Measurements from ENCODE around the gene GABPB2.

Gene GABPB2

DNA sequence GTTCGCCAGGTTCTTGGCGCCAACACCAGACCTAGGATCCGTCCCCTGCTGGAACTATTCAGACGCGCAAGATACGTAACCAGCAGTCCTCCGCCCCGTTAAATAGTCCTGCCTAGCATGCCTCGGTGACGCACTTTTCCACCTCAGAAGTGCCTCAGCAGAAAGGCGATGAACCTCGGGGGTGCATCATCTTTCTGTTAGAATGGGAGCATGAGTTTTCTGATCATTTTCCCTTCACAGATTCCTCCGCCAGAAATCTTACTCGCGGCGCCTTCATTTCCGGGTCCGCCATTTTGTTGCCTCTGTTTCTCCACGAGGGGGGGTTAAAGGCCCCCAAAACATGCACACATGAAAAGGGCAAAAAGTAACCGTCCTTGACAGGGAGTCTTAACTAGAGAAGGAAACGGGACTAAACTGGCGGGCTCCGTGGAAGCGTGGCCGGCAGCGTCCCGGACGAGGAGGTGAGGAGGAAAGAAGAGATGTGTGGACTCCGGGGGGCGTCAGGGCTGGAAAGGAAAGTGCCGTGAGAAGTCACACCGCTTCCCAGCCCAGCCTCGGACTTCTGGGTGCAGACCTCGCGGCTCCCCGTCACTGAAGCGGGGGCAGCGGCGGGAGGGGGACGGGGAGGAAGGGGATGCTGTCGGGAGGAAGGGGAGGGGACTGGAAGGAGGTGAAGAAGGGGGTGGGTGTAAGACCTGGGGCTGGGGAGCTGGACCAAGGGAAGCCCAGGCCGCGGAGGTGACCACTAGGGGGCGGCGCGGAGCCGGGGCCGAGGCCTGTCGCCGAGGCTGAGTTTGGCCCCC, at the start of gene GABPB2:
TSS of gene GABPB2 (plus strand) at position 288 of the 803 bp plus-strand sequence. CDS start 17,429 bp downstream, outside the sequence.
- FAIRE-seq, result no peak

DNA sequence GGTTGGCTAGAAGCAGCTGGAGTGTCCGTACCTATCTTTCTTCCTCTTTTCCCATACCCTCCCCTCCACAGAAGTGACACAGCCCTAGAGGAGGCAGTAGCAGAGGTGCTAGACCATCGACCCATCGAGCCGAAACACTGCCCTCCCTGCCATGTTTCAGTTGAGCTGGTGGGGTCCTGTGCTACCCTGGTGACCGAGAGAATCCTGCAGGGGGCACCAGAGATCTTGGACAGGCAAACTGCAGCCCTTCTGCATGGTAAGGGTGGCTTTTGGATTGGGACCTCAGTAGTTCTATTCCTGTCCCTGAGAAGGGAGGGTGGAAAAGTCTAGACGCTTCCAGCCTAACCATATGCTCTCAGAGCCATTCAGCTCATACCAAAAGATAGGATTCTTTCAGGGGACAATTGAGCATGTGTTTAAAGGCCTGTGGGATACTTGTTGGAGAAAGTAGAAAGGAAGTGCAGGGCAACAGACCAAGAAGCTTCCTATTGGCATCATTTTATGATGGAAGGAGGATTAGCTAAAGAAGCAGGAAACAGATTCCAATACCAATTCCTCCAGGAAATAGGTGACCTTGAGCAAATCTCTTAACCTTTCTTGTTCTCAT, 45.9 kb upstream of the GABPB2 start:
- no peak for FAIRE-seq

DNA sequence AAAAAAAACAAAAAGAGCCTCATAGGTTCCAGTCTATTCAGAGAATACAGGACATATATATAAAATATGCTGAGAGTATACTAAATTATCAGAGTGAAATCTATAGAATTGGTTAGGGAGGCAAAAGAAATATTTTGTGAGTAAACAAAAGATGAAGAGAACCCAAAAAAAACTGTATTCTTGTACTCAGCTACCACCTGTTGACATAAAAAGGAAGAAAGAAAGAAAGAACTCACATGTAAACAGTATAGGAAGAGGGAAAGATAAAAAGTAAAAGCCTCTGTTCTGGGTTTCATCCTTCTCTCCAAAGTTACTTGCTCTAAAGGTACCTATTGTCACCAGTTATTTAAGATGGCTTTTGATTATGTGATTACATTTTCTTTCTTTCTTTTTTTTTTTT, 44.1 kb upstream of the GABPB2 start:
- FAIRE-seq, result no peak

DNA sequence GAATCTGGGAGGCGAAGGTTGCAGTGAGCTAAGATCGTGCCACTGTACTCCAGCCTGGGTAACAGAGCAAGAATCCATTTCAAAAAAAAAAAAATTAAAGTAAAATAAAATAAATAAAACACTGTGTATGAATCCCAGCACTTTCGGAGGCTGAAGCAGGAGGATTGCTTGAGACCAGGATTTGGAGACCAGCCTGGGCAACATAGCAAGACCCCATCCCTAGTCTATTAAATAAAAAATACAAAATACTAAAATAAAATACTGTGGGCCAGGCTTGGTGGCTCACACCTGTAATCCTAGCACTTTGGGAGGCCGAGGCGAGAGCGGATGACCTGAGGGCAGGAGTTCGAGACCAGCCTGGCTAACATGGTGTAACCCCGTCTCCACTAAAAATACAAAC, 38.4 kb upstream of the GABPB2 start:
- no peak for FAIRE-seq

DNA sequence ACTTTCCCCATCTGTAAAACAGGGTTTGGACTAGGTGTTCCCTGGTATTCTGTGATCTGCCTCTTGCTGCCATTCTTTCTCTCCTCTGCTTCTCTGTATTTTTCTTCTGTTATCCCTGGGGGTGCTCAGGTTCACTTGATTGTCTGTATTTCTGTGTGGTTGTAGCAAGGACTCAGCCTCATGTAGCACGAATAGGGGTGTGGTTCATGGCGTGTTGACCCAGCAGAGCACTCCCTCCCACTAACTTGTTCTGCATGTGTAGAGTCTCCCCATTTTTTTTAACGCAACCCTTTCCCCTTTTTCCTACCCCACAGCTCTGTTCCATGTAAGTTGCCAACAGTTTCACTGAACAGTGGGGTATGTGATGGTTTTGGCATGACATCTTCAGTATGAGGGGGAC, 35.4 kb upstream of the GABPB2 start:
- no peak for FAIRE-seq

DNA sequence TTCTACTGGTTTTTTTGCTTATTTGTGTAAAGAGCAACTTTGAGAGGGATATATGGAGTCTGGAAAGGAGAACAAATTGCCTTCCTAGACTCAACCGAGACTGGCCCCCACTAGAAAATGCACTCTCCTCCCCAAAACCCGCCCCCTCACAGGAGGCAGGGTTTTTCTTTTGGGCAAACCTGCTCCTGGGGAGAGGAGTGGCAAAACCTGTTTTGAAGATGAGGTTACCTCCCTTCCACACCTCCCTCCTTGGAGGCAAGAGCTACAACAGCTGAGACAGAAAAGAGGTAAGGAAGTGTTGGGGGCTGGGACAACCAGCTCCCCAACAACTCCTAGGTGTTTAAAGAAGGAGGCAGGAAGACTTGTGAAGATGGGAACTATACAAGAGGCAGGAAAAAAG, 34.2 kb upstream of the GABPB2 start, which contains the start of gene BNIPL:
TSS of gene BNIPL (plus strand) at position 231 of the 400 bp plus-strand sequence. CDS start at position 371, 140 bp downstream.
- no peak for FAIRE-seq

DNA sequence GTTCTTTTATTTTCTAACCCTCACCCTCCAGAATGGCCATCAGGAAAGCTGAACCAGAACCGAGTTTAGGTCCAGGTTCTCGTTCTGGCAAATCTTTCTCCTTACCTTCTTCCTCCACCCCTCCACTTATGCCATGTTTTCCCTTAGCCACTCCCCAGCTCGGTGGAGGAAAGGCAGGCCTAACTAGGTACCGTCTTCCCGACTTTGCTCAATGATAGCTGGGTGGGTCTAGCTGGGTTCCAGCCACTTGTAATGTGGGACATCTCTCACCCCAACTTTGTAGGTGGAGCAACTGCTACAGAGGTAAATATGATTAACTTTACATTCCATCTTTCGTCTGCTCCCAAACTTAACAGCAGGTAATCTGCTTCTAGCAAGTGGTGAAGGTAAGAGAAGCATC, 33.5 kb upstream of the GABPB2 start:
- no peak for FAIRE-seq

DNA sequence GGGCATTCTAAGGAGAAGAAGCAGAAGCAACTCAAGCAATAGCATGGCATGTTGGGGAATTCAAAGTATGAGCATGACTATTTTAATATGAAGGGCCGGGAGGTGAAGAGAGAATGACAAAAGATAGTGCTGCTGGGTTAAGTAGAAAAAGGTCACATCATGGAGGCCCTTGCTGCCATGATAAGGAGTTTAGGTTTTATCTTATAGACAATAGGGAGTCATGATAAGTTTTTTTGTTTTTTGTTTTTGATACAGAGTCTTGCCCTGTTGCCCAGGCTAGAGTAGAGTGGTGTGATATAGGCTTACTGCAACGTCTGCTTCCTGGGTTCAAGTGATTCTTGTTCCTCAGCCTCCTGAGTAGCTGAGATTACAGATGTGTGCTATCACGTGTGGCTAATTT, 31.0 kb upstream of the GABPB2 start:
- no peak for FAIRE-seq

DNA sequence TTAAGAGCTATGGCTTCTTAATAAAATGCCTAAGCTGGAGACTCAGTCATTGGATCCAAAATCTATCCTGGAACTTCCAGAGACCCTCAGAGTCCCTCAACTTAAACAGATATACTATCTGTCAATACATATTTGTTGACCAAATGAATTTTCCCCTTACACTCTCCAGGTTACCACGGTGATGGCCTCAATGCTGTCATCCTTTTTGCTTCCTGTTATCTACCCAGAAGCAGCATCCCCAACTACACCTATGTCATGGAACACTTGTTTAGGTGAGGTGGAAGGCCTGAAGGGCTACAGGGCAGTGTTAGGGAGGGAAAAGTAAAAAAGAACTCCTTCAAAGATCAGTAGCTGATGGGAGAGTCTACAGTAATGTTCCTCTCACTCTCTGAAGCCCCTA, 27.4 kb upstream of the GABPB2 start:
- FAIRE-seq, result no peak

DNA sequence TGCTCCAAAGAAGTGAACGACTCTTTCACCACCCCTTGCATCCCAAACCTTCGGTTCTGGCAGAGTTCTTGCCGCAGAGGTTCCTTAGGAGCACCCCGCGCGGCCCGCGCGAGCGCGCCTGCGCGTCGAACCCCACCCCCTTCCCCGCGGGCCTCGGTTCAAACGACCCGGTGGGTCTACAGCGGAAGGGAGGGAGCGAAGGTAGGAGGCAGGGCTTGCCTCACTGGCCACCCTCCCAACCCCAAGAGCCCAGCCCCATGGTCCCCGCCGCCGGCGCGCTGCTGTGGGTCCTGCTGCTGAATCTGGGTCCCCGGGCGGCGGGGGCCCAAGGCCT, 23.0 kb upstream of the GABPB2 start, which contains the start of gene C1orf56:
TSS of gene C1orf56 (plus strand) at position 161 of the 334 bp plus-strand sequence. CDS start at position 258, 97 bp downstream.
- FAIRE-seq, result no peak

DNA sequence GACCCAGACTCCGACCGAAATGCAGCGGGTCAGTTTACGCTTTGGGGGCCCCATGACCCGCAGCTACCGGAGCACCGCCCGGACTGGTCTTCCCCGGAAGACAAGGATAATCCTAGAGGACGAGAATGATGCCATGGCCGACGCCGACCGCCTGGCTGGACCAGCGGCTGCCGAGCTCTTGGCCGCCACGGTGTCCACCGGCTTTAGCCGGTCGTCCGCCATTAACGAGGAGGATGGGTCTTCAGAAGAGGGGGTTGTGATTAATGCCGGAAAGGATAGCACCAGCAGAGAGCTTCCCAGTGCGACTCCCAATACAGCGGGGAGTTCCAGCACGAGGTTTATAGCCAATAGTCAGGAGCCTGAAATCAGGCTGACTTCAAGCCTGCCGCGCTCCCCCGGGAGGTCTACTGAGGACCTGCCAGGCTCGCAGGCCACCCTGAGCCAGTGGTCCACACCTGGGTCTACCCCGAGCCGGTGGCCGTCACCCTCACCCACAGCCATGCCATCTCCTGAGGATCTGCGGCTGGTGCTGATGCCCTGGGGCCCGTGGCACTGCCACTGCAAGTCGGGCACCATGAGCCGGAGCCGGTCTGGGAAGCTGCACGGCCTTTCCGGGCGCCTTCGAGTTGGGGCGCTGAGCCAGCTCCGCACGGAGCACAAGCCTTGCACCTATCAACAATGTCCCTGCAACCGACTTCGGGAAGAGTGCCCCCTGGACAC, 22.5 kb upstream of the GABPB2 start:
- no peak for FAIRE-seq

DNA sequence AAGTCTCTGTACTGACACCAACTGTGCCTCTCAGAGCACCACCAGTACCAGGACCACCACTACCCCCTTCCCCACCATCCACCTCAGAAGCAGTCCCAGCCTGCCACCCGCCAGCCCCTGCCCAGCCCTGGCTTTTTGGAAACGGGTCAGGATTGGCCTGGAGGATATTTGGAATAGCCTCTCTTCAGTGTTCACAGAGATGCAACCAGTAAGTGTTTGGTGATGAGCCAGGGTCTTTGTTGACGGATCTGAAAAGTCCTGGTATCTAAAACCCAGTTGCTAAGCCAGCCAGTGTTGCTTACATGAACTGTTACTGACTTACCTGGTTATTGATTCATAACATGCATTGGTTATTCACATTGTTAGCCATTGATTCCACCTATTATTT, 21.9 kb upstream of the GABPB2 start:
- FAIRE-seq, result no peak

DNA sequence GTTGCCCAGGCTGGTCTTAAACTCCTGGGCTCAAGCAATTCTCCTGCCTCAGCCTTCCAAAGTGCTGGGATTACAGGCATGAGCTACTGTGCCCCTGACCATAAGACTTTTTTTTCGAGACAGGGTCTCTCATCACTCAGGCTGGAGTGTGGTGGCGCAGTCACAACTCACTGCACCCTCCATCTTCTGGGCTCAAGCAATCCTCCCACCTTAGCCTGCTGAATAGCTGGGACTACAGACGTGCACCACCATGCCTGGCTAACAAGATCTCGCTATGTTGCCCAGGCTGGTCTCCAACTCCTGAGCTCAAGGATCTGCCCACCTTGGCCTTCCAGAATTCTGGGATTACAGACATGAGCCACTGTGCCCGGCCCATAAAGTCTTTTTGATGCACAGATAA, 21.1 kb upstream of the GABPB2 start:
- FAIRE-seq, result no peak

DNA sequence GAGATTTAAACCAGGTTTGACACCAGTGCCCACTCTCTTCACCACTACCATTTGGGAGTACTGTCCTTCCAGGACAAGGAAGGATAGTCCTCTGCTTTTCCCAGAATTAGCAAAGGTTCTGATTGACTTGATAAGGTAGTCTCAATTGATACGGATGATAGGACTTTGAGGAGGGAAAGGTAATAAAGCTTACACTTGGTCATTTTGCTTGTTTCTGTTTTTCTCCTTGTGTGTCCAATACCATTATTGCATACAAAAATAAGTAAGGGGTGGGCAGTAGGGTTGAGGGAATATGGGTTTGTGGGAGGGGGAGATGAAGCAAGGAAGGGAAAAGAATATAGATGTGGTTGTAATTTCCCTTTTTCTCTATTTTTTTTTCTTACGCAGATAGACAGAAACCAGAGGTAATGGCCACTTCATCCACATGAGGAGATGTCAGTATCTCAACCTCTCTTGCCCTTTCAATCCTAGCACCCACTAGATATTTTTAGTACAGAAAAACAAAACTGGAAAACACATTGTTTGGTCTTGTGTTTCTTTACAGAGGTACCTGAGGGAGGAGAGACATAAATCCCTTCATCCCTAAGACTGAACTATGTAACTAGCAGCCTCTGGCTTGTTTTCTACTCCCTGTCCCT, 20.4 kb upstream of the GABPB2 start:
- FAIRE-seq, result no peak

DNA sequence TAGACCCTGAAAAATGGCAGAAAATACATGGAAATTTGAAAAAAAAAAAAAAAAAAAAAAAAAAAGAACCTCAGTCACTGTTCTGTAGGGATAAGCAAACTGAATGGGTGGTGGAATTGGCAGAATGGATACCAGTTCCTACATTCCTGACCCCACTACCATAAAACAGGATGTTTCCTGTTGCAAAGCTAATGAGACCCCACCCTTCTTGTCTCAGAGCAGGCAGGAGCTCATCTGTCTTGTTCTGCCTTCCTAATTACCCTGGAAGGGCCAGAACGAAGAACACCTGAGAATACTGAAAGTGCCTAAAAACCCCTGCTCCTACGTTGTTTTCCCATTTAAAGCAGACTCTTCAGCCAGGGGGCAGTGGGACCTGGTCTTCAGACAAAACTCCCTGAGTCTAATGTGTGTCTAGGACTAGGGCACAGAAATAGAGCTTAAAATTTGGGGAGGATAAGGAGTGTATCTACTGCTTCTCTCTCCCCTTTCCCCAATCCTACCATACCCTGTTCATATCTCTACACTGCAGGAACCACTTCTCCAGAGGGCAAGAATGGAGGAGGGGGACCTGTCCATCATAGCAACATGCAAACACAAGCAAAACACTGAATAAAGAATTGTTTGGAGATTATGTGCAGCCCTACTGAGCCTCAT, 19.1 kb upstream of the GABPB2 start:
- no peak for FAIRE-seq

DNA sequence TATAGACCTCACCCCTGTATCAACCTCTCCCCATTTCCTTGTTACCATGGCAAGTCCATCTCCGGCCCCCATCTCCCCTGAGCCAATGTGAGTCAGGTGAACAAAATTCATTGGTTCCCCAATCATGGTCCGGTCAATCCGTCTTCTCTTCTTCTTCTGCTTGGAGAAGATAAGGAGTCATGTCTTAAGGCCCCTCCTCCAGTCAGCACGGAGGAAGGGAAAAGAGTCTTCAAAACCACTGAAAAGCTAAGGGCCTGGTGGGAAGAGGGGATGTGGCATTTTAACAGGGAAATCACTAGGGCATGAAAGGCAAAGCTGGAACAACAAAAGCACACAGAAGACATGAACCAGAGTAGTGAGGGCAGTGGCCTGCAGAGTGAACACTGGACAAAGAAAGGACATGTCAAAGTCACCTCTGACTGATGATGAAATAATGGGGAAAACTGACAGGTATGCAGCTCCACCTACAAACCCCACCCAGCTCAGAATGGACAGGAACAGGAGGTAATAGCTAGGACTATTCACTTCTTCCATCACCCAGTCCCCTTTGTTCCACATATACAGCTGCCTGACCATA, 15.5 kb upstream of the GABPB2 start:
- no peak for FAIRE-seq

DNA sequence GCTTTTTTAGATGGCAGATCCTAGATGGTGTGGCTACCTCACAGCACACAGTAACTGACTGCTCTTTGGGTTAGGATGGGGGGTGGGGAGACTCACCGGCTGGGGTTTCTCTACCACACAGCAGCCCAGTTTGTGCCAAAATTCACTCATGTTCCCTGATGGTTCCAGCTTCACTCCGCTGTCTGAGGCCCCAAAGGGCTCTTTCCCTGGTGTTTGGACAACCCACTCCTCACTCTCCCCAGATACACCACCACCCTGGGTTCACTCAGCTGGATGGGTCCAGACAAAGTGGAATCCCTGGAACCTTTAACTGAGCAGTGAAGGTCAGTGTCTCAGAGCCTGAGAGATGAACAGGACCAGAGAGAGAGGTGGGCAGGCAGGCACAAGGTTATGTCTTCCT, 15.0 kb upstream of the GABPB2 start:
- no peak for FAIRE-seq

DNA sequence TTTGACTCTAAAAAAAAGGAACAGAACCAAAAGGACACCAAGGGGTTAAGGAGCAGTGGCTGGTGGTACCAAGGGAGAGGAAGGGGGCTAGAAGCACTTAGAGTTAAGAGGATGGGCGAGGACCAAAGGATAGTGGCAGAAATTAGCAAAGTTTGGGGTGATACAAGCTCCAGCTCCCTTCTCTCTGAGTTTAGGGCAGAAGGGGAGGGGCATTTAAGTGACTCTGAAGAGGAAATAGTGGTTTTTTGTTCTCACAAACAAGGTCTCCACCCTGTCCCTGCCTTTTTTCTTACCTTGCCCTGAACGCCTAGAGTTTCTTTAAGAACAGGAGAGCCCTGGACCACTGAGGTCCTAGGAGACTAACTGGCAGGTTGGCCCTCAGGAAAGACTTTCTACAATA, 14.4 kb upstream of the GABPB2 start:
- no peak for FAIRE-seq

DNA sequence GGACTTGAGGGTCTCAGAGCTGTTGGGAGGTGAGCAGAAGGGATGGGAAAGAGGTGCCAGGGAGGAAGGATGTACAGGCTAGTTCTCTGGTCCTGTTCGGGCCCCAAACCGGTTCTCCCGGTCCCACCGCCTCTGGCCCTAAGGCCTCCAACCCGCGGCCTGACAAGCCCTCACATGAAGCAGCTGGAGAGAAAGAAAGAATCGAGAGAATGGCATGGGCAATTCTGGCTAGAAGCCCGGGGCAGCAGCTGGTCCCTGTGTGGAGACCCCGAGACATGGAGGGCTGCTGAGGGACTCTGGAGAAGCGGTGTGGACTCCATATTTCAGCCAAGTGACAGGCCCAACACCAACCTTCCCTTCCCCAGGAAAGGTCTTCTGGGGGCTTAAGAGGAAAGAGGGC, 11.9 kb upstream of the GABPB2 start:
- no peak for FAIRE-seq

DNA sequence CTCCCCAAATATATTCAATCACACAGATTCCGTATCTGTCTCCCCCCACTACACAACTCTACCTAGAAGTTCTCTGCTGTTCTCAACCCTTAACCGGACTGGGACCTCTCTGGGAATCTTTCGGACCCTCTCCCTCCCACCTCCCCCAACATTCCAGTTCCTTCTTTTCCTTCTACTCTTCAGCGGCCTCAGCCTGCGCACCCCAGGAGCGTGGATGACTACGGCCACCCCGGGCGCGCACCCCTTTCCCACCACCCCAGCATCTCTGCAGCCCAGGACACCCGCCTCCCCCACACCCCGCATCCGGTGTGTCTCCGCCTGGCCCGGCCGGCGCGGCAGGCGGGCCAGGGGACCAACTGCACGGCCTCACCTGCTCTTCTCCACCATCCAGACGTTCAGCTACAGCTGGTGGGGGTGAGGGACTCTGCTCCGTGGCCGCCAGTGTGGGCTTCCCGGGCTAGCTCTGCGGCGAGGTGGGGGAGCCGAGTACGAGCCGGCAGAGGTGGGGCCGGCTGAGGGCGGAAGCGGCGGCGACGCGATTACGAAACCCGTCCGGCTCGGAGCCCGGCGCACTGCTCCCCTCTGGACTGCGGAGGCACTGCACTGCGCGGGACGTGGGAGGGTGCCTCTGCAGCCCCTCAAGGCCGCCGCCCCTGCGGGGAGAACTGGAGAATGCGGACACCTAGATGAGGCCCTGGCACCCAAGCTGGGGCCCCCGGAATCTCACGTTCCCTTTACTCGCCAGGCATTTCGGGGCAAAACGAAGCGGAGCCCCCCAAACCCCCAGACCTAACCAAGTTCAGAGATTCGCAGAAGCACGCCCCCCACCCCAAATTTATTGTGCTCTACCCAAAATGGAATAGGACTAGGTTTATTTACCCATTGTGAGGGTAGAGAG, 11.2 kb upstream of the GABPB2 start, which contains the start of gene CDC42SE1:
TSS of gene CDC42SE1 (minus strand) at position 514 of the 898 bp plus-strand sequence. CDS start 3,892 bp downstream, outside the sequence.
- FAIRE-seq, result no peak

DNA sequence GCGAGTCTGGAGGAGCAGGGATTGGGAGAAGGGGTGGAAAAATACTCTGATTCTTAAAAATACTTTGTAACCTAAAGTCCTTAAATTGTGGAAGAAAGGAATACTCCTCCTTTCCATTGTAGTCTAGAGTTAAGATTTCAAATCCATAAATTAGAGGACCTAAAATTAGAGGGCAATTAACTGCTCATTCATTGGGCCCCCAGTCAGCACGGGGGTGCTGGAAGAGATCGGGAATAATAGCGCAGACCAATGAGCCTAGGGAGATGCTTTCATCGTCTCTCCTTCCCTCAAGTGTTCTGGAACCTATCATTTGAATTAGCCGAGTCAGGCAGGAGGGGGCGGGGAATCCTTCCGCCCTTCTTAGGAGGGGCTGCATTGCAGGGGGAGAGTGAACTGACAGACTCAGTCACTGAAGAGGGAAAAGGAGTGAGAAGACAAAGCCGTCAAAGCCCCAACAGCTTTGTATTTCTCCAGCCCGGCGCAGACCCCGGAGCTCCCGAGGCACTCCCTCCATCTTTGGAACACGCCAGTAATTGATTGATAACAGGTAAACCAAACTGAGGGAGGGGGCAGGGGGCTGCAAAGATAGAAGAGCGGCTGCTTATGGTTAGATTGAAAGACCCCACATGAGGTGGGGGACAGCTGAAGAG, 10.4 kb upstream of the GABPB2 start, which contains the start of gene MLLT11:
TSS of gene MLLT11 (plus strand) at position 391 of the 650 bp plus-strand sequence. CDS start 6,828 bp downstream, outside the sequence.
- FAIRE-seq, result no peak
